ENCODE results near the gene ZNF232. TPM values are rescaled to one million over a fixed set of nuclear protein-coding genes. Genes with fewer than 3 reads are reported as not detected.
"Not testable (repeated sequence)": the region's sequence is repeated elsewhere in the genome, so short reads cannot be mapped to it uniquely, and the experiment has no call there.

Gene ZNF232
- total RNA-seq, 1 experiment from 2014 or later, result 11.6 TPM

DNA sequence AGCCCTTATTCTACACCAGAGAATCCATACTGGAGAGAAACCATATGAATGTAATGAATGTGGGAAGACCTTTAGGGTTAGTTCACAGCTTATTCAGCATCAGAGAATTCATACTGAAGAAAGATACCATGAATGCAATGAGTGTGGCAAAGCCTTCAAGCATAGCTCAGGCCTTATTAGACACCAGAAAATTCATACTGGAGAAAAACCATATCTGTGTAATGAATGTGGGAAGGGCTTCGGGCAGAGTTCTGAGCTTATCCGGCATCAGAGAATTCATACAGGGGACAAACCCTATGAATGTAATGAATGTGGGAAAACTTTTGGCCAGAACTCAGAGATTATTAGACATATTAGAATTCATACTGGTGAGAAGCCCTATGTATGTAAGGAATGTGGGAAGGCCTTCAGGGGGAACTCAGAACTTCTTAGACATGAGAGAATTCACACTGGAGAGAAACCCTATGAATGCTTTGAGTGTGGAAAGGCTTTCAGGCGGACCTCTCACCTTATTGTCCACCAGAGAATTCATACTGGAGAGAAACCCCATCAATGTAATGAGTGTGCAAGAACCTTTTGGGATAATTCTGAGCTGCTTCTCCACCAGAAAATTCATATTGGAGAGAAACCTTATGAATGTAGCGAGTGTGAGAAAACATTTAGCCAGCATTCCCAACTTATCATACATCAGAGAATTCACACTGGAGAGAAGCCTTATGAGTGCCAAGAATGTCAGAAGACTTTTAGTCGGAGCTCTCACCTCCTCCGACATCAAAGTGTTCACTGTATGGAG is 19.3 kb downstream of the ZNF232 start:
- Mint-ChIP-seq H3K9me3 (ENCODE audit: unreplicated experiment) (peaks cover 52% of the 10 kb centered on the region), H3K27ac (ENCODE audit: low read depth, unreplicated experiment) (no peak overlapping the region), H3K4me3 (ENCODE audit: unreplicated experiment) (no peak overlapping the region), H3K27me3 (ENCODE audit: insufficient read depth, unreplicated experiment) (no peaks in the 10 kb centered on the region), H3K36me3 (ENCODE audit: insufficient read depth, unreplicated experiment) (no peaks in the 10 kb centered on the region), H3K4me1 (ENCODE audit: insufficient read depth, unreplicated experiment) (no peaks in the 10 kb centered on the region)
- no TSS peak for BruUV-seq (replicated peaks)
- intact Hi-C loops (cut with micrococcal nuclease), result no loop called here
- CTCF ChIA-PET, result no interaction called here
- DNase-seq (ENCODE audit: unreplicated experiment), result no peak
- TF ChIP-seq, protein P1, sequence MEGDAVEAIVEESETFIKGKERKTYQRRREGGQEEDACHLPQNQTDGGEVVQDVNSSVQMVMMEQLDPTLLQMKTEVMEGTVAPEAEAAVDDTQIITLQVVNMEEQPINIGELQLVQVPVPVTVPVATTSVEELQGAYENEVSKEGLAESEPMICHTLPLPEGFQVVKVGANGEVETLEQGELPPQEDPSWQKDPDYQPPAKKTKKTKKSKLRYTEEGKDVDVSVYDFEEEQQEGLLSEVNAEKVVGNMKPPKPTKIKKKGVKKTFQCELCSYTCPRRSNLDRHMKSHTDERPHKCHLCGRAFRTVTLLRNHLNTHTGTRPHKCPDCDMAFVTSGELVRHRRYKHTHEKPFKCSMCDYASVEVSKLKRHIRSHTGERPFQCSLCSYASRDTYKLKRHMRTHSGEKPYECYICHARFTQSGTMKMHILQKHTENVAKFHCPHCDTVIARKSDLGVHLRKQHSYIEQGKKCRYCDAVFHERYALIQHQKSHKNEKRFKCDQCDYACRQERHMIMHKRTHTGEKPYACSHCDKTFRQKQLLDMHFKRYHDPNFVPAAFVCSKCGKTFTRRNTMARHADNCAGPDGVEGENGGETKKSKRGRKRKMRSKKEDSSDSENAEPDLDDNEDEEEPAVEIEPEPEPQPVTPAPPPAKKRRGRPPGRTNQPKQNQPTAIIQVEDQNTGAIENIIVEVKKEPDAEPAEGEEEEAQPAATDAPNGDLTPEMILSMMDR (IDR thresholded peaks at IDR 0.05; ENCODE audit: unreplicated experiment), result no peak
- POLR2A ChIA-PET, result no interaction called here

DNA sequence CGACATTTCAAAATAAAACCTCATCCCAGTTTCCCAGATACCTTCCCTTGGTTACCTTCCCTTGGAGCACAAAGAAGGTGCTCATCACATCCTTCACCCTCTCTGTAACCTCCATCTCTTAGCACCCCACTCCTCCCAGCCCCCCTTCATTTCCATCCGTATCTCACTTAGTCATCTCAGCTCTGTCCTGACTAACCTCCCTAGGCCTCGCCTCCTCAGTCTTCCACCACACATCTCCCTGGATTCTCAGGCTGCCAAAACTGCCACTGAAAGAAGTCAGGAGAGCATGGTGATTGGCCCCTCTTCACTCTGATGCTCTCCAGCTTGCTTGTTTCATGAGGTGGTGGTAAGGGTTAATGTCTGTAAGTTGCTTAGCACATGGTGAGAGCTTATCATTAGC is 31.1 kb downstream of the ZNF232 start:
- Mint-ChIP-seq H3K36me3 (ENCODE audit: insufficient read depth, unreplicated experiment) (peaks cover 6% of the 10 kb centered on the region), H3K27me3 (ENCODE audit: insufficient read depth, unreplicated experiment) (no peaks in the 10 kb centered on the region), H3K4me3 (ENCODE audit: unreplicated experiment) (no peak overlapping the region), H3K9me3 (ENCODE audit: unreplicated experiment) (peaks cover 8% of the 10 kb centered on the region), H3K4me1 (ENCODE audit: insufficient read depth, unreplicated experiment) (no peaks in the 10 kb centered on the region), H3K27ac (ENCODE audit: low read depth, unreplicated experiment) (no peak overlapping the region)
- intact Hi-C loops (cut with micrococcal nuclease), result no loop called here
- ChIA-PET CTCF (no interaction called here), POLR2A (no interaction called here)
- BruUV-seq (replicated peaks), result no TSS peak
- DNase-seq (ENCODE audit: unreplicated experiment), result no peak
- TF ChIP-seq, protein P1 (IDR thresholded peaks at IDR 0.05; ENCODE audit: unreplicated experiment), result no peak

DNA sequence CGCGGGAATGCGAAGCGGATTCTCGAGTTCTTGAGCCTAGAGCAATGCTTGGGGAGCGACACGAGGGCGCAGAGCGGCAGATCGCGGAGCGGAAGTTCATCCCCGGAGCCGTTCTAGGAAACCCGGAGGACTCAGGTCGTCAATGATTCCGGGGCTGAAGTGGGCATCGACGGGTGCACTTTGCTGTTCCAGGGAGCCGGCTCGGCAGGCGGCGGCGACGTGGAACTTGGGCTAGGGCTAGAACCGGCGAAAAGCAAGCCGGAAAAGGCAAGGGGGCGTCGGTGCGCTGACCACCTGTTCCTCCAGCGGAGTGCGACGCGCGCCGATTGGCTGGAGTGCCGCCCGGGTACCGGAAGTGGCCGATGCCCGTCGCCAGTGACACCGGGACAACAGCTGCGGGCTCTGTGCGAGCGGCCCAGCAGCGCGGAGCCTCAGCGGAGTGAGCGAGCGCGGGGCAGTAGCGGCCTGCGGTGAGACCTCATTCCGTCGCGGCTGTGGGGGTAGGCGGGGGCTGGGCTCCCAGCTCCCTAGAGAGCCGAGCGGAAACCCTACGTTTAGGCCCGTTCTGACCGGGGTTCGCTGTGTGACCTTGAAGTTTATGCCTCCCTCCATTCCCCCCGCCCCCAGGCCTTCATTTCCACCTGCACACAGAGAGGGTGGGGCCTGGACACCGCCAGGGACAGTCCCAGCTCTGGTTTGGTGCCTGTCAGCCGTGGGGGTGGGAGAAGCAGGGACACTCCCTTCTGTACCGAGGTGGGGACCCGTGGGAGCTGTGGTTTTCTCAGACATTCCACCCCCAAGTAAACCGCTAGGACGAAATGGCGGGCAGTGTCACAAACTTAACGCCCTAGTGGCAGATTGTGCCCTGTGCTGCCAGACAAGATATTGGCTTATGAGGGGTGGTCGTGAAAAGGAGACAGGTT is 33.3 kb downstream of the ZNF232 start, which contains the start of gene ZFP3:
Gene ZFP3, plus strand, starts transcription at position 362 of the 923 bp plus-strand sequence. CDS start 13,038 bp downstream, outside the sequence.
- ChIA-PET POLR2A (no interaction called here), CTCF (interaction anchor here (0.6 kb wide), 2 partner anchors 165 to 655 kb away, joined by 4 read pairs; no protein-coding TSS in a partner anchor)
- no peaks in the 10 kb centered on the region for H3K4me1 Mint-ChIP-seq (ENCODE audit: insufficient read depth, unreplicated experiment)
- no peak within 1 kb of the TSS for H3K4me3 Mint-ChIP-seq (ENCODE audit: unreplicated experiment)
- H3K36me3 Mint-ChIP-seq (ENCODE audit: insufficient read depth, unreplicated experiment), result peaks cover 6% of the 10 kb centered on the region
- no peaks in the 10 kb centered on the region for H3K27me3 Mint-ChIP-seq (ENCODE audit: insufficient read depth, unreplicated experiment)
- no peak for DNase-seq (ENCODE audit: unreplicated experiment)
- intact Hi-C loops (cut with micrococcal nuclease), result no loop called here
- TF ChIP-seq, protein P1 (IDR thresholded peaks at IDR 0.05; ENCODE audit: unreplicated experiment), result no peak
- H3K27ac Mint-ChIP-seq (ENCODE audit: low read depth, unreplicated experiment), result no peak within 1 kb of the TSS
- peaks cover 8% of the 10 kb centered on the region for H3K9me3 Mint-ChIP-seq (ENCODE audit: unreplicated experiment)
- no TSS peak for BruUV-seq (replicated peaks)

DNA sequence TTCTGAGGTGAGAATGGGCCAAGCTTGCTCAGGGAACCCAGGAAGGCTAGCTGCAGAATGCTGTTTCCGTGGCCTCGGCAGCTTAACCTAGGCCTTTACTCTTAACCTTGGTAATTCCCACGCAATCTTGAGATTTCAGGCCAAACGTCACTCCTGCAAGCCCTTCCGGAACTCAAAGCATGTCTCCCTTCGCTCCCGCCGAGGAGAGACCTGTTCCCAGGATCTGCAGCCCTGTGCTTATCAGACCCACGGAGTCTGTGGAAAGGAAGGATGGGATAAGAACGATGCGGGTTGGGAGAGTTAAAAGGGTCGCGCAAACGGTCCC is 33.9 kb downstream of the ZNF232 start:
- CTCF ChIA-PET, result no interaction called here
- Mint-ChIP-seq H3K9me3 (ENCODE audit: unreplicated experiment) (peaks cover 8% of the 10 kb centered on the region), H3K27ac (ENCODE audit: low read depth, unreplicated experiment) (no peak overlapping the region), H3K4me1 (ENCODE audit: insufficient read depth, unreplicated experiment) (no peaks in the 10 kb centered on the region), H3K4me3 (ENCODE audit: unreplicated experiment) (no peak overlapping the region), H3K36me3 (ENCODE audit: insufficient read depth, unreplicated experiment) (peaks cover 6% of the 10 kb centered on the region), H3K27me3 (ENCODE audit: insufficient read depth, unreplicated experiment) (no peaks in the 10 kb centered on the region)
- TF ChIP-seq, protein P1 (IDR thresholded peaks at IDR 0.05; ENCODE audit: unreplicated experiment), result no peak
- POLR2A ChIA-PET, result no interaction called here
- DNase-seq (ENCODE audit: unreplicated experiment), result no peak
- intact Hi-C loops (cut with micrococcal nuclease), result no loop called here
- no TSS peak for BruUV-seq (replicated peaks)

DNA sequence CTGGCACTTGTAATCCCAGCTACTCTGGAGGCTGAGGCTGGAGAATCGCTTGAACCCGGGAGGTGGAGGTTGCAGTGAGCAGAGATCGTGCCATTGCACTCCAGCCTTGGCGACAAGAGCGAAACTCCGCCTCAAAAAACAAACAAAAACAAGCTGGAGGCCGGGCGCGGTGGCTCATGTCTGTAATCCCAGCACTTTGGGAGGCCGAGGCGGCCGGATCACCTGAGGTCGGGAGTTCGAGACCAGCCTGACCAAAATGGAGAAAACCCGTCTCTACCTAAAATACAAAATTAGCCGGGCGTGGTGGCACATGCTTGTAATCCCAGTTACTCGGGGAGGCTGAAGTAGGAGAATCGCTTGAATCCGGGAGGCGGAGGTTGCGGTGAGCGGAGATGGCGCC is 34.4 kb downstream of the ZNF232 start:
- H3K9me3 Mint-ChIP-seq (ENCODE audit: unreplicated experiment); POLR2A ChIA-PET; H3K4me1 Mint-ChIP-seq (ENCODE audit: insufficient read depth, unreplicated experiment); DNase-seq (ENCODE audit: unreplicated experiment); H3K4me3 Mint-ChIP-seq (ENCODE audit: unreplicated experiment); H3K27ac Mint-ChIP-seq (ENCODE audit: low read depth, unreplicated experiment); H3K27me3 Mint-ChIP-seq (ENCODE audit: insufficient read depth, unreplicated experiment); BruUV-seq (replicated peaks); CTCF ChIA-PET; intact Hi-C loops (cut with micrococcal nuclease); H3K36me3 Mint-ChIP-seq (ENCODE audit: insufficient read depth, unreplicated experiment): not testable (repeated sequence)

DNA sequence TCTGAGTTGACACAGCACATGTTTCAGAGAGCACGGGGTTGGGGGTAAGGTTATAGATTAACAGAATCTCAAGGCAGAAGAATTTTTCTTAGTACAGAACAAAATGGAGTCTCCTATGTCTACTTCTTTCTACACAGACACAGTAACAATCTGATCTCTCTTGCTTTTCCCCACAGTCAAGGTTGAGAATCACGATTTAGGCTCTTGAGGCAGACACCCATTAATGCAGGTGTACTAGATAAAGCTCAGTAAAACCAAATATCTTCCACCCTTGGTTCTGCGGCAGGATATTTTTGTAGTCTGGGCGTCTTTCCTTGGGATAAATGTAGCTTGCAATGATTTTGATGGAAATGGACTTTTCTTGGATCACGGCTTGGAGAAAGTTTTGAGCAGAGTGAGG is 36.2 kb downstream of the ZNF232 start:
- intact Hi-C loops (cut with micrococcal nuclease); POLR2A ChIA-PET; H3K4me1 Mint-ChIP-seq (ENCODE audit: insufficient read depth, unreplicated experiment); H3K36me3 Mint-ChIP-seq (ENCODE audit: insufficient read depth, unreplicated experiment); DNase-seq (ENCODE audit: unreplicated experiment); H3K27ac Mint-ChIP-seq (ENCODE audit: low read depth, unreplicated experiment); H3K4me3 Mint-ChIP-seq (ENCODE audit: unreplicated experiment); H3K9me3 Mint-ChIP-seq (ENCODE audit: unreplicated experiment); BruUV-seq (replicated peaks); CTCF ChIA-PET; H3K27me3 Mint-ChIP-seq (ENCODE audit: insufficient read depth, unreplicated experiment): not testable (repeated sequence)

Data from MCF 10A (cell line).